Mesendoderm (in vitro differentiated cells): Measurements from ENCODE around the gene CADPS2.

Experiments used
- DNase-seq: peaks from one replicate; pipeline ENCODE4 v3.0.0; 2013
- H2AK5ac ChIP-seq: 2 replicates; pipeline ENCODE4 v1.6.1; 2013; ENCODE audit warnings: low read length, inconsistent platforms
- H2BK120ac ChIP-seq: 2 replicates; pipeline ENCODE4 v1.6.1; 2013; ENCODE audit warnings: low read depth, mild to moderate bottlenecking, low read length, moderate library complexity, mixed read lengths
- H2BK15ac ChIP-seq: replicated peaks from 2 replicates; pipeline ENCODE4 v1.6.1; 2013; ENCODE audit warnings: low read depth, mild to moderate bottlenecking, moderate library complexity
- H2BK5ac ChIP-seq: 2 replicates; pipeline ENCODE4 v1.6.1; 2013; ENCODE audit warnings: low read length, inconsistent platforms
- H3K18ac ChIP-seq: 2 replicates; pipeline ENCODE4 v1.6.1; 2013; ENCODE audit warnings: mild to moderate bottlenecking, low read length, mixed read lengths
- H3K23ac ChIP-seq: one replicate; pipeline ENCODE4 v1.6.1; 2013; ENCODE audit warnings: low read length
- H3K27ac ChIP-seq: 2 replicates; pipeline ENCODE4 v1.5.1; 2013; ENCODE audit warnings: low read depth, mild to moderate bottlenecking, inconsistent platforms, low read length, moderate library complexity
- H3K27me3 ChIP-seq: 2 replicates; pipeline ENCODE4 v1.6.1; 2013; ENCODE audit warnings: low read length, control low read depth, mild to moderate bottlenecking, inconsistent platforms; ENCODE audit not compliant: insufficient read depth, poor library complexity
- H3K36me3 ChIP-seq: 2 replicates; pipeline ENCODE4 v1.6.1; 2013; ENCODE audit warnings: low read length, inconsistent platforms; ENCODE audit not compliant: control insufficient read depth, insufficient read depth
- H3K4ac ChIP-seq: one replicate; pipeline ENCODE4 v1.6.1; 2013; ENCODE audit warnings: low read depth, mild to moderate bottlenecking, low read length, moderate library complexity
- H3K4me1 ChIP-seq: 2 replicates; pipeline ENCODE4 v1.6.1; 2013; ENCODE audit warnings: low read depth, low read length, inconsistent platforms; ENCODE audit not compliant: control insufficient read depth
- H3K4me2 ChIP-seq: 2 replicates; pipeline ENCODE4 v1.6.1; 2013; ENCODE audit warnings: low read length
- H3K4me3 ChIP-seq: 2 replicates; pipeline ENCODE4 v1.5.1; 2013; ENCODE audit warnings: mild to moderate bottlenecking, low read length
- H3K56ac ChIP-seq: one replicate; pipeline ENCODE4 v1.6.1; 2013; ENCODE audit warnings: low read length
- H3K79me1 ChIP-seq: 2 replicates; pipeline ENCODE4 v1.6.1; 2013; ENCODE audit warnings: low read length, inconsistent platforms
- H3K79me2 ChIP-seq: 2 replicates; pipeline ENCODE4 v1.6.1; 2013; ENCODE audit warnings: mild to moderate bottlenecking, low read length; ENCODE audit not compliant: control insufficient read depth, insufficient read depth
- H3K9ac ChIP-seq: 2 replicates; pipeline ENCODE4 v1.6.1; 2013; ENCODE audit warnings: low read length, inconsistent platforms
- H4K5ac ChIP-seq: one replicate; pipeline ENCODE4 v1.6.1; 2013; ENCODE audit warnings: low read length
- H4K8ac ChIP-seq: one replicate; pipeline ENCODE4 v1.6.1; 2013; ENCODE audit warnings: low read depth, mild to moderate bottlenecking, control low read depth, low read length, moderate library complexity
- WGBS: extraction: QIAGEN DNeasy Blood & Tissue Kit; methylation state at CpG from one replicate; pipeline ENCODE4 v1.1.7; 2013; ENCODE audit warnings: low lambda C conversion rate, missing lambda C conversion rate; ENCODE audit not compliant: insufficient coverage; ENCODE audit errors: extremely low coverage; 5-methylcytosine and 5-hydroxymethylcytosine counted together

Gene CADPS2

GRCh38 chr7:122457969-122458368 lies 428.3 kb downstream of the CADPS2 start:
- H2BK120ac ChIP-seq = no peak overlapping the region
- no peak overlapping the region for H3K27ac ChIP-seq
- H2BK5ac ChIP-seq = no peak overlapping the region
- H3K36me3 ChIP-seq = no peaks in the 10 kb centered on the region
- H4K8ac ChIP-seq = no peak overlapping the region
- no peak overlapping the region for H3K56ac ChIP-seq
- no peak overlapping the region for H2AK5ac ChIP-seq
- H4K5ac ChIP-seq = no peak overlapping the region
- no peak overlapping the region for H3K4me2 ChIP-seq
- H3K18ac ChIP-seq = no peak overlapping the region
- no peaks in the 10 kb centered on the region for H3K79me2 ChIP-seq
- H3K4ac ChIP-seq = no peak overlapping the region
- H3K9ac ChIP-seq = no peak overlapping the region
- H3K23ac ChIP-seq = no peak overlapping the region
- peak; percentile 74 for DNase-seq
- H3K4me1 ChIP-seq = no peaks in the 10 kb centered on the region
- no peak overlapping the region for H2BK15ac ChIP-seq
- H3K27me3 ChIP-seq = no peaks in the 10 kb centered on the region
- H3K79me1 ChIP-seq = no peaks in the 10 kb centered on the region
- no peak overlapping the region for H3K4me3 ChIP-seq
- no CpG with 5 or more reads among the region's 3 CpGs for WGBS

GRCh38 chr7:122457325-122457724 lies 428.9 kb downstream of the CADPS2 start:
- no peak overlapping the region for H3K4me2 ChIP-seq
- no peak overlapping the region for H3K9ac ChIP-seq

GRCh38 chr7:122454776-122455507 lies 431.3 kb downstream of the CADPS2 start:
- H2BK120ac ChIP-seq = no peak overlapping the region
- H3K23ac ChIP-seq = no peak overlapping the region
- H3K79me1 ChIP-seq = no peaks in the 10 kb centered on the region
- H3K18ac ChIP-seq = no peak overlapping the region
- no peak overlapping the region for H2AK5ac ChIP-seq
- no CpG with 5 or more reads among the region's 4 CpGs for WGBS
- peak overlapping the region; percentile 27 for H3K56ac ChIP-seq
- H2BK15ac ChIP-seq = no peak overlapping the region
- no peaks in the 10 kb centered on the region for H3K36me3 ChIP-seq
- H4K5ac ChIP-seq = no peak overlapping the region
- no peak overlapping the region for H4K8ac ChIP-seq
- no peak overlapping the region for H3K4ac ChIP-seq
- H3K27me3 ChIP-seq = no peaks in the 10 kb centered on the region
- H3K4me3 ChIP-seq = no peak overlapping the region
- no peak overlapping the region for H3K4me2 ChIP-seq
- no peak overlapping the region for H2BK5ac ChIP-seq
- no peak overlapping the region for H3K9ac ChIP-seq
- H3K27ac ChIP-seq = no peak overlapping the region
- no peaks in the 10 kb centered on the region for H3K79me2 ChIP-seq
- no peaks in the 10 kb centered on the region for H3K4me1 ChIP-seq
- DNase-seq = no peak

More at GRCh38 chr7:122457325-122457724, 428.9 kb downstream of the CADPS2 start:
- no peak overlapping the region for H3K27ac ChIP-seq
- H3K36me3 ChIP-seq = no peaks in the 10 kb centered on the region
- H3K4ac ChIP-seq = no peak overlapping the region
- H2BK5ac ChIP-seq = no peak overlapping the region
- no peak overlapping the region for H2BK15ac ChIP-seq
- no peak overlapping the region for H3K56ac ChIP-seq
- no peak overlapping the region for H2AK5ac ChIP-seq
- H3K18ac ChIP-seq = no peak overlapping the region
- H3K4me3 ChIP-seq = no peak overlapping the region
- H4K8ac ChIP-seq = no peak overlapping the region
- WGBS = no CpG with 5 or more reads among the region's 3 CpGs
- no peak overlapping the region for H3K23ac ChIP-seq
- no peaks in the 10 kb centered on the region for H3K79me2 ChIP-seq
- no peak overlapping the region for H4K5ac ChIP-seq
- H3K27me3 ChIP-seq = no peaks in the 10 kb centered on the region
- no peaks in the 10 kb centered on the region for H3K4me1 ChIP-seq
- no peak overlapping the region for H2BK120ac ChIP-seq
- no peaks in the 10 kb centered on the region for H3K79me1 ChIP-seq
- DNase-seq = no peak

- H3K4me3 ChIP-seq = no peak overlapping the region
- H2BK5ac ChIP-seq = no peak overlapping the region
- H3K9ac ChIP-seq = no peak overlapping the region
- no peak overlapping the region for H4K8ac ChIP-seq
- H3K4me1 ChIP-seq = no peaks in the 10 kb centered on the region
- H3K18ac ChIP-seq = no peak overlapping the region
- no peak overlapping the region for H3K56ac ChIP-seq
- DNase-seq = no peak
- no peak overlapping the region for H3K23ac ChIP-seq
- no peak overlapping the region for H2BK120ac ChIP-seq
- no peak overlapping the region for H4K5ac ChIP-seq
- H2AK5ac ChIP-seq = no peak overlapping the region
- no peak overlapping the region for H3K4me2 ChIP-seq
- no peak overlapping the region for H2BK15ac ChIP-seq
- H3K27me3 ChIP-seq = no peaks in the 10 kb centered on the region
- no peaks in the 10 kb centered on the region for H3K36me3 ChIP-seq
- H3K27ac ChIP-seq = no peak overlapping the region
- H3K4ac ChIP-seq = no peak overlapping the region
- no peaks in the 10 kb centered on the region for H3K79me2 ChIP-seq
- H3K79me1 ChIP-seq = no peaks in the 10 kb centered on the region
These were observed 432.8 kb downstream of the CADPS2 start for GRCh38 chr7:122453432-122453831.

GRCh38 chr7:122448893-122449589 lies 437.2 kb downstream of the CADPS2 start:
- H3K4me3 ChIP-seq = no peak overlapping the region
- H4K5ac ChIP-seq = no peak overlapping the region
- no peak overlapping the region for H2BK5ac ChIP-seq
- H3K9ac ChIP-seq = no peak overlapping the region
- no peak overlapping the region for H3K56ac ChIP-seq
- H3K27ac ChIP-seq = no peak overlapping the region
- peak overlapping the region; percentile 96 for H2BK15ac ChIP-seq
- H3K79me1 ChIP-seq = no peaks in the 10 kb centered on the region
- H3K23ac ChIP-seq = no peak overlapping the region
- DNase-seq = no peak
- no CpG with 5 or more reads among the region's 5 CpGs for WGBS
- H2BK120ac ChIP-seq = no peak overlapping the region
- no peaks in the 10 kb centered on the region for H3K79me2 ChIP-seq
- no peak overlapping the region for H3K18ac ChIP-seq
- H3K4me2 ChIP-seq = no peak overlapping the region
- H2AK5ac ChIP-seq = no peak overlapping the region
- no peaks in the 10 kb centered on the region for H3K4me1 ChIP-seq
- no peak overlapping the region for H3K4ac ChIP-seq
- no peak overlapping the region for H4K8ac ChIP-seq
- no peaks in the 10 kb centered on the region for H3K27me3 ChIP-seq
- H3K36me3 ChIP-seq = no peaks in the 10 kb centered on the region
